Fibroblast of pulmonary artery (primary cell): ENCODE data around the gene AADAC.

ENCODE experiments used
- DNase-seq: peaks from one replicate; pipeline ENCODE4 v3.0.0-alpha.2; 2010; ENCODE audit warnings: low read depth
- H3K4me3 ChIP-seq: replicated peaks from 2 replicates; pipeline ENCODE4 v1.5.1; 2011; ENCODE audit warnings: low read depth, mild to moderate bottlenecking, control low read depth, low read length, moderate library complexity
- TF ChIP-seq, protein P1 (sequence below): IDR thresholded peaks from 2 replicates; pipeline ENCODE4 v1.5.1; 2011; ENCODE audit warnings: mild to moderate bottlenecking, control low read depth, low read length, inconsistent platforms; ENCODE audit errors: missing control alignments

AADAC gene

DNA sequence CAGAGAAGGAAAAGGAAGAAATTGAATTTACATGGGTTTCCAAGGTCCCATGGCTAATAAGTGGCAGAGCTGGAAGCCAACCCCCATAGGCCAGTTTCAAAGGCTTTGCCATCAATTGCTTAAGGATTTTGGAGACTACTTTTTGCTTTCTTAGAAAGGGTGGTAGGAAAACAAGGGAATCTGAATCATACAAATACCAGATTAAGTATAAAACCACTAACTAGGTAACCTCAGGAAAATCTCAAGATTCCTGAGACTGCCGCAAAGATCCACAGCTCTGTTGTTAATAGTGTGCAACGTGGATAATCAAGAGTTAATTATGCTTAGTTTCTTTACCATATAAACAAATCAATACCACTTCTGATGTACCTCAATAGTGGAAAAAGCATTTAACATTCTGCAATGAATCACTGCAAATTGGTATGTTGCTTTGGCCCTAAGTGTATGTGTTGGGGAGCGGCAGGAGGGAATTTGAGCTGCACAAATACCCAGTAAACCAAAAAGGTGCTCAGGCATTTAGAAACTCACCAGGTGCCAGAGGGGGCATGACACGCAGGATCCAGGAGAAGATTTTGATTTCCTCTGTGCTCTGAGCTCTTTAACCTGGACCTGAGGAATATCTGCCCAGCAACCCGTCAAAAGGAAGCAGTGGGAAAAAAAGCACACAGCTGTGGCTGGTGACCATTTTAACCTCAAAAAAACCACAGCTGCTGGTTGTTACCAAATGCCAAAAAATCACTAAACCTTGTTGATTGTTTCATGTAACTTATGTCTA is 22.0 kb downstream of the AADAC start:
- peak; percentile 62 for DNase-seq
- H3K4me3 ChIP-seq, result no peak overlapping the region
- TF ChIP-seq, protein P1, sequence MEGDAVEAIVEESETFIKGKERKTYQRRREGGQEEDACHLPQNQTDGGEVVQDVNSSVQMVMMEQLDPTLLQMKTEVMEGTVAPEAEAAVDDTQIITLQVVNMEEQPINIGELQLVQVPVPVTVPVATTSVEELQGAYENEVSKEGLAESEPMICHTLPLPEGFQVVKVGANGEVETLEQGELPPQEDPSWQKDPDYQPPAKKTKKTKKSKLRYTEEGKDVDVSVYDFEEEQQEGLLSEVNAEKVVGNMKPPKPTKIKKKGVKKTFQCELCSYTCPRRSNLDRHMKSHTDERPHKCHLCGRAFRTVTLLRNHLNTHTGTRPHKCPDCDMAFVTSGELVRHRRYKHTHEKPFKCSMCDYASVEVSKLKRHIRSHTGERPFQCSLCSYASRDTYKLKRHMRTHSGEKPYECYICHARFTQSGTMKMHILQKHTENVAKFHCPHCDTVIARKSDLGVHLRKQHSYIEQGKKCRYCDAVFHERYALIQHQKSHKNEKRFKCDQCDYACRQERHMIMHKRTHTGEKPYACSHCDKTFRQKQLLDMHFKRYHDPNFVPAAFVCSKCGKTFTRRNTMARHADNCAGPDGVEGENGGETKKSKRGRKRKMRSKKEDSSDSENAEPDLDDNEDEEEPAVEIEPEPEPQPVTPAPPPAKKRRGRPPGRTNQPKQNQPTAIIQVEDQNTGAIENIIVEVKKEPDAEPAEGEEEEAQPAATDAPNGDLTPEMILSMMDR, result no peak

DNA sequence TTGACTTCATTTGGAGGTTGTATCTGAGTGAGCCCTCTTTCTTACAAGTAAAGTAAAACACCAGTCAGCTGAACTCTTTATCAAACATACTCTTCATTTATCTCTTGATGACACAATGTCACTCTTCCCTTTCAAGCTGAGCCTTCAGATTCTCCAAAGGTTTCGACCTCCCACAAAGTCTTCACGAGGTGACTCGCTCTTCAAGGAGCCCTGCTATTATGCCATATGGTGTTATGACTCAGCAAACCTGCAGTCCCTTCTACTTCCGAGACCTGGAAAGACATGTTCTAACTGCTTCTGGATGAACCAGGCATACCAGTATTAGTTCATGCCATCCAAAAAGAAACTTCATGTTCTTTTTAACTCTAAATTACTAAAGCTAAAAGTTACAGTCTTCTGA is 23.1 kb downstream of the AADAC start:
- no peak overlapping the region for H3K4me3 ChIP-seq
- DNase-seq, result peak; percentile 77
- TF ChIP-seq, protein P1, result no peak

DNA sequence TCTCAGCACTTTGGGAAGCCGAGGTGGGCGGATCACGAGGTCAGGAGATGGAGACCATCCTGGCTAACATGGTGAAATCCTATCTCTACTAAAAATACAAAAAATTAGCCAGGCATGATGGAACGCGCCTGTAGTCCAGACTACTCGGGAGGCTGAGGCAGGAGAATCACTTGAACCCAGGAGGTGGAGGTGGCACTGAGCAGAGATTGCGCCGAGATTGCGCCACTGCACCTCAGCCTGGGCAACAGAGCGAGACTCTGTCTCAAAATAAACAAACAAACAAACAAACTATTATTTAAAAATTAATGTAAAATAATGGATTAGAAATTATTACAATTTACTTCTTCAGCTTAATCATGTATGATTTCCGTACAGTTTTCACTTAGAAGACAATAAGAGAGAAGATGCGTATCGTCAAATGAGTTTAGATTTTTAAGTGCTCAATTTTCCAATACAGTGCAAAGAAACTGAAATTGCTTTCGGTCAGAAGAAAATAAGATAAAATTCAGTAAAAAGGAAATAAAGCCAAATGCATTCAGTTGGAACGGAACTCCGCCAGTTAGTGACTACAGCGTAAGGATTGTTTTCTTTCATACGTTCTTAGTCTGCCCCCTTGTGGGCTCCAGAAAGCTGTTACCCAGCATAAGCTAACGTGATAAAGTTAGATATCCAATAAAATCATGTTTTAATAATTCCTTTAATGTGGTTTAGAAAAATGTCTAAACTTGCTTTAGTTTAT is 24.8 kb downstream of the AADAC start:
- peak; percentile 94 for DNase-seq
- TF ChIP-seq, protein P1, result peak; percentile 83
- no peak overlapping the region for H3K4me3 ChIP-seq

DNA sequence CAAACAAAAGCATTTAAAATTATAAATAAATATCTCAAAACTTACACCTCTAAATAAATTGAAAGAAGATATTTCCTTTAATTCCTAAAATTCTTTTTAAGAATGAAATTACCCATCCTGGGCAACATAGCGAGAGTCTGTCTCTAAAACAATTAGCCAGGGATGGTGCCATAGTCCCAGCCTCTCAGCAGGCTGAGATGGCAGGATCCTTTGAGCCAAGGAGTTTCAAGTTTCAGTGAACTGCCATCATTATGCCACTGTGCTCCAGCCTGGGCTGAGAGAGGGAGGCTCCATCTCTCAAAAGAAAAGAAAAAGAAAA is 25.4 kb downstream of the AADAC start:
- H3K4me3 ChIP-seq, result no peak overlapping the region
- DNase-seq, result no peak

DNA sequence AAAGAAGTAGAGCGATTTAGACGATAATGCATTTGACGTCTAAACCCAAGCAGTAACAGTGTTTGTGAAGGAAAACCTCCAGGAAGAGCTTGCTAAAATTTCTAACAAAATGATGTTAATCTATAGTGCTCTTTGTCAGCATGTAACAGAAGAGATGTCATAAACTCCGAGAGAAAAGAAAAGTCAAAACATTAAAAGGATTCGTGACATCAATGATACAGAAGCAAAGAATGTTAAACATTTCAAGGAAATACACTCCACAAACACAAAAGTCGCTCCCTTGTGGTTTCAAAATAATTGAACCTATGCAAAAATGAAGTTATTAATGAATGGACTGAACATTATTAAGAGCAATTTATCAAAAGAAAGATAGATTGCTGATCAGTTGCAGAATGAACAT is 27.9 kb downstream of the AADAC start:
- no peak overlapping the region for H3K4me3 ChIP-seq
- DNase-seq, result peak; percentile 31
- TF ChIP-seq, protein P1, result no peak

More for the DNA sequence above, 25.4 kb downstream of the AADAC start:
- TF ChIP-seq, protein P1, result no peak

DNA sequence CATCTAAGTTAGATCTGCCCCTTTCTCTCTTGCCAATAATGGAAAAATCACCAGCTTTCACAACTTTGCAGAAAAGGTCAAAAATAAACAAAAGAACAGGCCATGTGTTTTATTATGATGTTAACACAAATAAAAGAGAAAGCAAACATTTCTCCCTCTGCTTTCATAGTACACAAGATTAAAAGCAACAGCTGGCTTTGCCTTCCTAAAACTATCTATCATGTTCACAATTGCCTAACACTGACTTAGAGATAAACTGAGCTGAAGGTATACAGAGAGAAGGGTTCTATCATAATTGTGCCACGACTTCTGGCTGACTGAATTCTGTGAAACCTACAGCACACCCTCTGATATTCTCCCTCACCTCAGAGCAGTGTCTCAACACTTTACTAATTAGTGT is 29.4 kb downstream of the AADAC start:
- TF ChIP-seq, protein P1, result no peak
- peak; percentile 37 for DNase-seq
- H3K4me3 ChIP-seq, result no peak overlapping the region
